ENCODE measurements around the gene RASSF5.
A peak's percentile ranks its signal among the peaks of the same experiment; 100 is the strongest.

RASSF5 gene

DNA sequence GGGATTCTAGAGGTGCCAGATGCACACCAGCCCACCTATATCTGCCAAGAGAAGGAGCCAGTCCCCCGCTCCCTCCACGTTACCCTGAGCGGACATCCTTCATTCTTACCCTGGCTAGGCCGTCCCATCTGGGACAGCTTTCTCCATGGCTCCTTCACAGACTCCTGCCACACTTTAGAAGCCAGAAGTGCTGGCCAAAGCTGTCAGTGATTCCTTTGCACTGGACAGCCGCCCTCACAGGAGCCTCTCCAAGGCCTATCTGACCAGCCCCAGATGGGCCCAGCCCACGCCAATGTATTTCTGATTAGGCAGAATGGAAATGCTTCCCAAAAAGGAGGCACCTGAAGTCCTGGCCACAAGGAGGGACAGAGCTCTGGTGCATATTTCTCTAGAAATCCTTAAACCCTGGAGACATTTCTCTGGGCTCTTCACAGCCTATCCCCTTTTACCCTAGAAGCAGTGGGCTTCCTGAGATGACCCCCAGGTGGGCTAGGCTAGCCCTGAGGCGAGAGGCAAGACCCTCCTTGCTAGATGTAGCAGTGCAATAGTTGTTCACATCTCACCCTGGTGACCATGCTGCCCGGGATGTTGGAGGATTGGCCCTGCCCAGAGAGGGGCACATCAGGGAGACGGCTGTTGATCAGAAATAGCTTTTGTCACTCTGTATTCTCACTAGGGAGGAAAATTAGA is 44.1 kb downstream of the RASSF5 start:
- DNase-seq: no peak

DNA sequence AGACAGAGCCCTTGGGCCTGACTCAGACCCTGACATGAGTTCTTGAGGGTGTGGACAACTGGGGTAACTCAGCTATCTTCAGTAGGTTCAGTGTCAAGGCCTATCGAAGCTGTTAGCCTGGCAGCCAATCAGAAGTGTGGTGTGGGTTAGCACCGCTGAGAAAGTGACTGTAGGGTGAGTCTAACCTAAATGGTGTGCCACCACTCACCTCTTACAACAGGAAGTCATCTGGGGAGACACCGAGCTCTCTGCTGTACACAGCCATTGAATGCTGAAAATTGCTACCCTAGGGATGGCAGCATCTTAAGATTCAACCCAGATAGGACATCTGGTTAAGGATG is 44.6 kb downstream of the RASSF5 start:
- no peak for DNase-seq

DNA sequence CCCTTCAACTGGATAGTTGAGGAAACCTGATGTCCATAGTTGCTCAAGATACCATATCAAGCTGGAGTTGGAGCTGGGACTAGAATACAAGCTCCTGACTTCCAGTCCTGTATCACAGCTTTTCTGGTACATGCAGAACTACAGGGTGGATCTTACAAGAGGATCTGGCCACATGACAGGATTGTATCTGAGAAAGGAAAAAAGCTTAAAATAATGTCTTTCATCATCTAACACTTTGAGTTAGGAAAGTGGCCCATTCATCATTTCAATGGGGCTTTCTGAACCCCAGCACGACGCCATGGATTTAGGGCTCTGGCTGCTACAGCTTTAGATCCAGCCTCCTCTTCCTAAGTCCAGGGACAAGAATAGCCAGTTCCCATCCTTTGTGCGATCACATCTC is 46.9 kb downstream of the RASSF5 start:
- no peak for DNase-seq

DNA sequence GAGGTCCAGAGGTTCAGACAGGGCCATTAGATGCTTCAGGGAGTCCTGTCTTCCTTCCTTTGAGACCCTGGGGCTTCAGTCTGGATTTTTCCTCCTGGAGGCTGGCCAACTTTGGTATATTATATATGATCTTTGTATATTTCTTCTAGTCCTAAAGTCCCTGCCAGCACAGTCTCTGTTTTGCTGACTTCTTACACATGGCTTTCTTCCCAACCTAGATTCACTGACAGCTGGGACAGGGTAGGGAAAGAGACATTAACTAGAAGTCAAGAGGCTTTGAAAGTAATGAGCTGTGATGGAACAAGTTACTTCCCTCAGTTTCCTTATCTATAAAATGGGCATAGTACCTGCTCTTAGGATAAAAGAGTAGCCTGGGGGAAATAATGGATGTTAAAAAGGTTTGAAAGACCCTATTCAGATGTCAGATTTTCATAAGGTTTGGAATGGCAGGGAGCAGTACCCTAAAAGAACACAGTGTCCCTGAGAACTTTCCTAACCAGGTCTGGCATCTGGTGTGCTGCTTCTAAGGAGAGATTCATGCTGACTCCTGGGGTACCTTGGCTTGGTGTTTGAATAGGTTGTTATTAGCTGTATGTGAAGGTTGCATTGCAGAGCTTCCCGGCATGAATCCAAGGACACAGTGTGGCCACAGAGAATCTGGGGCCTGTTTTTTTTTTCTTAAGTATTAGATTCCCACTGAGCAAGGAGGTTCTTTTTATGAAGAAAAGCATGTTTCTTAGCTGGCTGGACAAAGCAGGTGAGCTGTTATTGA is 47.6 kb downstream of the RASSF5 start:
- no peak for DNase-seq

DNA sequence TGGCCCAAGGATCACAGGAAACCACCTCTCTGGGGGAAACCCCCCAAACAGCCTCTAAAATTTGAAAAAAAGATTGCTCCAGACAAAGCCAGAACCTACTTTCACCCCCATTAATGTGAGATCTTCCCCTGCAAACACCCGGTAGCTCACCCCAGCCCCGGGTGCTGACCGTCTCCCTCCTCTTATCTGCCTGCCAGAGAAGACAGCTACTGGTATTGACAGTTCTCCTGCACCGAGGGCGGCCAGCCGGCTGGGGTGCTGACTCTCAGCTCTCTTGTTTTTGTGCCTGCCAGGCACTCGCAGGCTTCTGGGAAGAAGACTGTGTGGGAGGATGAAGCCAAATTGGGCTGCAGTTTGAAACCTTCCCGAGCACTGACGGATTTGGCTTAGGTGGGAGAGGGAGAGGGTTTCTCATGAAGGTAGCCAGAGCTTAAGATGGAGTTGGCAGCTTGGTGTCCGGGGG is 48.2 kb downstream of the RASSF5 start:
- no peak for DNase-seq

DNA sequence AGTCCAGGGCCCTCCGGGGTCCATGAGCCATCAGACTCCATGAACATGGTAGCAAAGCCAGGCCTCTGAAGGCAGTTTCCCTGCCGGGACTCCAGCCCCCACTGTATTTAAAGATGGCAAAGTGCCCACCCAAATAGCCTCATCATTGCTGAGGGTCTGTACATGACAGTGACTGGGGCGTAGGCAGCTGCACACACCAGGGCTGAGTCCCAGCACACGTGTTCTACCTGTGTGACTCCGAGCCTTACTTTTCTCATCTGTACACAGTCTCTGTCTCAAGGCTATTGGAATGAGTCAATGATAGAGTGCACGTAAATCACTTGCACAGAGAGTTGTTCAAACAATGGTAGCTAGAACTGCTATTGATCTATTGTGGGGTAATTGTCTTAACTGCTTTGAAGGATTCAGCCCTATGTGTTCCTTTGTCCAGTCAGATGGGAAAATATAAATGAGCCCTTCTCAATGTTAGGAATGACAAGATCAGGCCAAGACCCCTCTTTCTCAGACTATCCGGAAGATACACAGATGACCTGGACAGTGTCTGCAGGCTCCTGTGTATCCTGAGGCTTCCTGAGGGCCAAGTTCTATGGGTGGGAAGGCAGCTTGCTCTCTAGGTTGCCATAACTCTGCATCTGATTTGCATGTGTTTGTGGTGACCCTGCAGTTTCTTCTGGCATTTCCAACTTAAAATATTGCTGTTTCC is 48.9 kb downstream of the RASSF5 start:
- no peak for DNase-seq

DNA sequence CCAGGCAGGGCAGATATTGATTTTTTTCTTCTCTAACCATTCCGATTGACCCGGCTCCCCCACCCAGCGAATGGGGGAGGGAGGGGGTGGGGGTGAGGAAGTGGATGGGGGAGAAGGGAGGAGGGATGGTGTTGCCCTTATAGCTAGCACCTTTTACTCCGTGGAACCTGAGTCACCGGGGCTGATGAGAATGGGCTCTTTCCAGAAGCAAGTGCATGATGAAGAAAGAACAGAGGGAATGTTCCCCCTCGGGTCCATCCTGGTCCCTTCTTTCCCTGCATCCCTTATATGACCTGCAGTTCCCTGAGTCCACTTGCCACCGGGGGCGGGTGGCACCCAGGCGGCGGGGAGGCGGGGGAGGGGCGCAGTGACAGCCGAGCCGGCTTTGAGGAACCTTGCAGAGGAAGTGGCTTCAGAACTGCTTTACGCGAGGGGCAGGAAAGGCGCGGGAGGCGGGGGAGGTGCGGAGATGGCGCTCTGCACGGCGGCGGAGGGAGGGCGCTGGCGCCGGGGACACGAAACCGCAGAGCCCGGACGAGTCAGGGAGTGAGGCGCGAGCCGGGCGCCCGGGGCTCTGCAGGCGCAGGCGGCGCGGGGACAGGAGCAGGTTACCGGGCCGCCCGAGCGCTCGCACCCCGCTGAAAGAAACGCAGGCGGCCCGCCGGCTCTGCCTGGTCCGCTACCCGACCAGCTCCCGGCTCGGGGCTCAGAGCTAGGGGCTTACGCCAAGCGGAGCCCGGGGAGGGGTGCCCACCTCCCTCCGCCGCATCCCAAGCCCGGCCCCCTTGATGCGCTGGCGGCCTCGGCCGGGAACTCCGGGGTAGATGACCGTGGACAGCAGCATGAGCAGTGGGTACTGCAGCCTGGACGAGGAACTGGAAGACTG is 49.7 kb downstream of the RASSF5 start:
- DNase-seq: peak; percentile 89 to 92

DNA sequence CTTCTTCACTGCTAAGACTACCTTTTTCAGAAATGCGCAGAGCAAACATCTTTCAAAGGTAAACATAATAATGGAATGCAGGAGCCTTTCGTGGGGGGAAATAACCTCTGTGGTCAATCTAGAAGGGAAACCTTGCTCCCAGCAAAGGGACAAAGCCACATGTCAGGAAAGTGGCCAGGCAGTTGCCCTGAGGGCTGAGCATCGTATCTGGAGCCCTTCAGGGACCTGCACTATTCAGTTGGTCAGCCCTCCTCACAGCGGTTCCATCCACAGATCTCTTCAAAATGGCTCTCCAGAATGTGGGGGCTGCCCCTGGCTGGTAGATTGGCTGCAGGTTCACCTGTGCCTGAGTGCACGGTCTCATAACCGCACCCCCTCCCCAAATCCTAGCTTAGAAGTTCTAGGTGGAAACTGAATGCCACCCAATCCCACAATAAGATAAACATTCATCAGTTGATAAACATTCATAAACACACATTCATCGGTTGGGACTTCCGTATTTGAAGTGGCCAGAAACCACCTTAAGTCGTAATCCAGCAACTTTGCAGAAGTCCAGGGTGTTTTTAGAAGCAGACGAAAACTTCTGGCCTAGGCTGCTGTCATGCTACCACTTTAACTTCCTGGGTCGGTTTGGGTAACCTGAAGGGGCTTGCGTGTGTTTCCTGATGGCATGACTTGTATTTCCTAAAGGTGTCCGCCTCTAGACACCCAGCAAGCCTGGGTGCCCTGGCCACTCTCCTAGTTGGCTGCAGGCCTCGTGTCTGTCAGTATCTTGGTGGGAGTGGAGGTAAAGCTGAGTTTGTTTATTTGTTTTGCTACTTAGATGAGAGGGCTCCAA is 50.5 kb downstream of the RASSF5 start:
- DNase-seq: peak; percentile 71 to 76

DNA sequence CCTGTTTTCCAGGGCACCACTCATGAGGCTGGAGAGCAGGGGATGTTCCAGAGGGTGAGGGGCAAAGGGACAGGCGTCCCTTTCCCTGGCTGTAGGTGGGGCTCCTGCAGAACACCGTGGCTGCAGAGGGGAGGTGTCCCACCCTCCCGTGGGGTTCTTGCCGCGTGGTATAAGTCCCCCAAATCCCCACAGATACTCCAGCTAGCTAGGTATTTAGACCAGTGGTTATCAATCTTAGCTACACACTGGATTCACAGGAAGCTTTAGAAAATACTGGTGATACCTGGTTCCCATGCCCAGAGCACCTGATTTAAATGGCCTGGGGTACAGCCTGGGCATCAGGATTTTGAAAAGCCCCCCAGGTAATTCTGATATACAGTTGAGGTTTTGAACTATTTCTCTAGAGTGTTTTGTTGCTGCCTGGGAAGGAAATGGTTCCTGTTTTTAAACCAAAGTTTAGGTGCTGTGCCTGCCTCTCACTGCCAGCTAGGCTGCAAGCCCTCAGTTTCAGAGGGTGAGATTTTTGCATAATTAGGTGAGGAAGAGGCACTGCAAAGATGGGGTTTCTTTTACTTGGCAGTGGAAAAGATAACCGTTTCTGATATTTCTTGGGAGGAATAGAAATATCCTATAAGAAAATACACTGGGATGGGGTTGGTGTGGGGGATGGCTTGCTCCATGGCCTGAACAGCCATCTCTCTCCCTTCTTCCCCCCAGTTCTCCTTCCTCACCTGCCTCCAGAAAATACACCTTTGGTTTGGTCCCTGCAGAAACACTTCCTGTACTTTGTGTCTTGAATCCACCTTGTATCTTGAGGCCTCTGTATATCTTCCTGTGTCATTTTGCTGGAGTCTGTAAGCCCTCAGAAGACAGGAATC is 51.7 kb downstream of the RASSF5 start:
- DNase-seq: no peak

DNA sequence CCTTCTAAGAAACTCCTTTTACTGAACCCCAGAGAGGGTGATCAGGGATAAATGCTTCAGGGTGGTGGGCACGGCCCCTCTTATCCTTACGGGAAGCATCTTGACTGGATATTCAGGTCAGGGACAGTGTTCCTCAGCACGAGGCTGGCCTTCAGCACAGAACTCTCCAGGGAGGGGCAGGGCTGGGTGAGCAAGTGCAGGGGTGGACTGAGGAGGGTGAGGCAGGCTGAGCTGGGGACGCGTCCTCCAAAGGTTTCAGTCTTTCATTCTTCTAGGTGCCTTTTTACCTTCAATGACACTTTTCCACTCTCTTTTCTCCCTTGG is 52.3 kb downstream of the RASSF5 start:
- no peak for DNase-seq

DNA sequence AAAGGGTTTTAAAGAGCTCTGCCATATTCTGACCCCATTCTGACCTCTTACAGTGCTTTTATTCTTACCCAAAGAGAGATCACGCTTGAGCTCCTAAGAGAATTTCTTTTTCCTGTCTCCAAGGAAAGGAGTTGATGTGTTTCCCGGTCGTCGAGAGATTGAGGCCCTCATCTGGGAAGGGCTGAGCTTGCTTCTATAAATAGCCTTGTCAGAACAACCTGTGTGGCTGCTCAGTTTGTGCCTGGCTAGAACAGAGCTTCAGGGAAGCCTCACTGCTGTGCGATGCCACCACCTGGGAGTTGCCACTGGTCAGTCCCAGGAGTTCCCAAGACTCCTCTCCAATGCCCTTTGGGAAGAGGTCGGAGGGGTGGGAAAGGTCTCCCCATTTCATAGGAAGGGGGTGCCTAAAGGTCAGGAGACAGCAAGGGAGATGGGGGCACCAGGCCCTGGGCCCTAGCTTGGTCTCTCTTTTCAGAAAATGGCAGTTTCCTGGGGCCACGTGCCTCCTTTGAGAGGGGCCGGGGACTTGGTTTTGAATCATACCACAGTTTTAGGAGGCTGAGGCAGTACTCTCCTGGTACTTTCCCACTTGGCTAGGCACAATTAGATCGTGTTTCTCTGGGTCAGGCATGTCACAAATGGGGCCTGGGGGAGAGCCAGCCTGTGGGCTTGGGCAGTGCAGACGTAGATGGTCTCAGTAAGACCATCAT is 52.8 kb downstream of the RASSF5 start:
- no peak for DNase-seq

DNA sequence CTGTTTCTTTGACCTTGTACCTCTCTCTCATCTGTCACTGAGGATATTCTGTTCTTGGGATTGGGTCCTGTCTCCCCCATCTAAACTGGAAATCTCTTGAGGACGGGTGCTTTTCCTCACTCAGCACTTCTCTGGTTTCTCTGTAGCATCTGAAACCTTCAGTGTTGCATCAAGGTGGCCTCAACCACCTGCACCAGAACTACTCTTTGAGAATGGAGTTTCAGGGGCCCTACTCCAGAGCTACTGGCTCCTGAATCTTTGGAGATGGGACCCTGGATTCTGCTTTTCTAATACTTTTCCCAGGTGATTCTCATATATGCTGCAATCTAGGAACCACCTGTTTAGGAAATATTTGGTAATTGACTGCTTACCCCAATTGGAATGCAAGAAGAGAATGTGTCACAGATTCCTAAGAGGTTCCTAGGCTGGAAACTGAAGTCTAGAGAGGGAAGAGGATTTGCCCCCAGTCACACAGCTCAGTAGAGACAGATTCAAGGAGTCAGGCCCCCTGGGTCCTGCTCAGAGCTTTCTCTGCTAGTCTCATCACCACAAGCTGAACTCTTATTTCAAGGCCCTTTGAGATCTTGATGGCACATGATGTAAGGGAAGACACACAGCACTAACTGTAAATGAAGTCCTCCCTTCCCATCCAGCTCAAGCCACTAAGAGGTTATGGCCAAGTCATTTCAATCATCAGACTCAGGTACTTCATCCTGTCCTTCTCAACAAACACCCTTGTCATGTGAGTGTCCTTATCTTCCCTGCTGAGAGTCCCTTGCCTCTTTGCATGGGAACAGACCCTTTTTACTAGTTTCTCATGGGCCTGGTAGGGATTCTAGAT is 56.3 kb downstream of the RASSF5 start:
- no peak for DNase-seq

DNA sequence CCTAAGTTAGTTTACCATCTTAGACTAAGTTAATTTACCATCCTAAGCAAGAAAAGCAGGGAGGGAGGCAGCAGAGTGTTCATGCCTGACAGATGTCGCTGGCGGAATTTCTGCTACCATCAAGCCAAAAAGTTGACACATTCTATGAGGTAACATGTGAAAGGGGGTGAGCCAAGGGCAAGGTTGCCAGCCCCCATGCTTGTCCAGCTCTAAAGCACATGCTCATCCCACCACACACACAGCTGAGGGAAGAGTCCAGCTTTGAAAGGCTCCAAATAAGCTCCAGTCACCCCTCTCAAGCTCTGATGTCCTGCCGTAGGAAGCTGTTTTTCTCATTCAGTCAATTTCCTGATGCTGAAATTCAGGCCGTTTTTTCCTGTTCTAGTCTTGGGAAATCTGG is 58.7 kb downstream of the RASSF5 start:
- no peak for DNase-seq

DNA sequence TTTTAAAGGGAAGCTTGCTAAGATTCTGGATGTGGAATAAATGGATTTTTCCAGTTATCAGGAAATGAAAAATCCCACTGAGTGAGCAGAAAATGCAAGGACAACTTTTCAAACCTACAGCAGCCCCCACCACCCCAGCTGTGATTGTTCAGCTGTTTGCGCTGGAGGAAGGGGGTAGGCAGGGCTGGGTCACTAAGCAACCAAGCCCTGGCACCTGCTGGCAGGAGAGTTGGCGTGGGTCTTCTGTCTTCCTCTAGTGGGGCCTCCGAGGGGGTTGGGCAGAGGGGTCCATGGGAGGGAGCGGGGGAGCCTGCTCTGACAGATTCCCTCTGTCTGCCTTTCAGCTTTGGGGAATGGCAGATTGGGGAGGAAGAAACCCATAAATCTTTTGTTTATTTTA is 59.7 kb downstream of the RASSF5 start:
- DNase-seq: no peak

DNA sequence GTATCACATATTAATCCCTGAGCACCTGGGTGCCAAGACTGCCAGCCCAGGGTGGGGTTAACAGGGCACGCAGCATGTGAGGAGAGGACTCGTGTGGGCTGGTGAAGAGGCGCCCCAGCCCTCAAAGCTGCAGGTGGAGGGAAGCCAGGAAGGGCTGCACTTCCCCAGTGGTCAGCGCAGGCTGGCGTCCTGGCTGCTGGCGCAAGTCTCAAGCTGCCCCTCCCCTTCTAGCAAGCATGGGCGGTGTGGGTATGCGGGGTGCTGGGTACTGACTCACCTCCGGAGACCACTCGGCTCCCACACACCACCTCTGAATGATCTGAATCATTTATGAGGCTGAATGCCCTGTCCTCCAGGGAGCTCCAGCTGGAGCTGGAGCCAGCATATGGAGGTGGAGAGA is 60.9 kb downstream of the RASSF5 start:
- DNase-seq: no peak

DNA sequence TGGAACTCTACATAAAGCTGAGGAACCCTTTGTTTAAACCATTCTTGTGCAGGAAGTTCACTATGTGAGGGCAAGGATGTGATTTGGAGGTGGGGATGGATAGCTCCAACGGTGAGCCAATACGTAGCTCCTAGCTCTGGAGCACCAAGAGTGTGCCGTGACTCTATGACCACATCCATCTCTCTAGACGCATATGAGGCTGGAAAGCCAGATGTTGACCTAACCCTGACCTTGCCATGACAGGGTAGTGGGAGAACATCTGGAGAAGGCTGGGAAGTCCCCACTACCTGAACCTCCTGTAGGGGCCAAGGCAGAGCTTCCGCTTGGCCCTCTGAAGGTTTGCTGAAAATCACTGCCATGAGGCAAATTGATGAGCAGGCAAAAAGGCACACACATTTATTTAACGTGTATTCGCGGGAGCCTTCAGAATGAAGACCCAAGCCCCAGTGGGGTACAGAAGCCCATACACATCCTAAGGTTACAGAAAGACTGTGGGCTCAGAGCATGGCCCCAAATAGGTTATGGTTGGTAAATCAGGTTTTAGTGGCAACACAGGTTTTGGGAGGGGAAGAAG is 61.5 kb downstream of the RASSF5 start:
- DNase-seq: no peak

DNA sequence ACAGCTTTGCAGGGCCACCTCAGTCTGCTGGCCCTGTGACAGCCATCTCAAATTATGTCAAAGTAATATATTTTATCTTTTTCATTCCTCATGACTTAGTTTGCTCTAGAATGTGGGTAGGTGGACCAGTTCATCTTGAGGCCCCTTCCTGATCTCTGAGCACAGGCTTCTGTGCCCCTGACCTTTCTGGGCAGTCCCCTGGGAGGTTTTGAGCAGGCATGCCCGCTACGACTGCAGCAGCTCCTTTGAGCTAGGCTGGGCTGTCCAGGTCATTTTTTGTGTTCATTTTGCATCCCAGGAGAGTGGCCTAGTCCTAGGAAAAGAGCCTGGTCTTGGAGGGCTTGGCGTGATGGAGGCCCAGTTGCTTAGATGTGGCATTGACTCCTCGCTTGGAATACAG is 62.2 kb downstream of the RASSF5 start:
- no peak for DNase-seq

DNA sequence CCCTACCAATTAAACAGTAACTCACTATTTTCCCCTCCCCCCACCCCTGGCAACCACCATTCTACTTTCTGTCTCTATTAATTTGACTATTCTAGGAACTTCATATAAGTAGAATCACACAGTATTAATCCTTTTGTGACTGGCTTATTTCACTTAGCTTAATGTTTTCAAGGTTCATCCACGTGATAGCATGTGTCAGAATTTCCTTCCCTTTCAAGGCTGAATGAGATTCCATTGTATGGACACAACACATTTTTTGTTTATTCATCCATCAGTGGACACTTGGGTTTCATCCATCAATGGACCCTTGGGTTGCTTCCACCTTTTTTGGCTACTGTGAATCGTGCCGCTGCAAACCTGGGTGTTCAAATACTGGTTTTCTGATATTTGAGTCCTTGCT is 63.2 kb downstream of the RASSF5 start:
- no peak for DNase-seq

DNA sequence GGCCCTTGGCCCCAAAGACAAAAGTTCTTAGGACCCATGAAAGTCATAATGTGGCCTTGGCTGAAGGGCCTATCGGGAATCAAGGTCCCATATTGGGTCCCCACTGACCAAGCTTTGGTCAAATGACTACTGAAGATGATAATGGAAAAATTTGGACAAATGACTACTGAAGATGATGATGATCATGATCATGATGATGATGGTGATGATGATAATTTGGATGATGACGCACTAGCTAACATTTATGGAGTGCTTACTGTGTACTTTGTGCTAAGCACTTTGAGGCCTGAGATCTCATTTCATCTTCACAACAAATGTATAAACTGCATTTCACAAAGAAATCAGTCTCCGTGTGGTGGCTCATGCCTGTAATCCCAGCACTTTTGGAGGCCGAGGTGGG is 65.5 kb downstream of the RASSF5 start:
- no peak for DNase-seq
